ENCODE results near the gene SYNE1.
"Not testable (repeated sequence)": the region's sequence is repeated elsewhere in the genome, so short reads cannot be mapped to it uniquely, and the experiment has no call there.

Gene SYNE1

DNA sequence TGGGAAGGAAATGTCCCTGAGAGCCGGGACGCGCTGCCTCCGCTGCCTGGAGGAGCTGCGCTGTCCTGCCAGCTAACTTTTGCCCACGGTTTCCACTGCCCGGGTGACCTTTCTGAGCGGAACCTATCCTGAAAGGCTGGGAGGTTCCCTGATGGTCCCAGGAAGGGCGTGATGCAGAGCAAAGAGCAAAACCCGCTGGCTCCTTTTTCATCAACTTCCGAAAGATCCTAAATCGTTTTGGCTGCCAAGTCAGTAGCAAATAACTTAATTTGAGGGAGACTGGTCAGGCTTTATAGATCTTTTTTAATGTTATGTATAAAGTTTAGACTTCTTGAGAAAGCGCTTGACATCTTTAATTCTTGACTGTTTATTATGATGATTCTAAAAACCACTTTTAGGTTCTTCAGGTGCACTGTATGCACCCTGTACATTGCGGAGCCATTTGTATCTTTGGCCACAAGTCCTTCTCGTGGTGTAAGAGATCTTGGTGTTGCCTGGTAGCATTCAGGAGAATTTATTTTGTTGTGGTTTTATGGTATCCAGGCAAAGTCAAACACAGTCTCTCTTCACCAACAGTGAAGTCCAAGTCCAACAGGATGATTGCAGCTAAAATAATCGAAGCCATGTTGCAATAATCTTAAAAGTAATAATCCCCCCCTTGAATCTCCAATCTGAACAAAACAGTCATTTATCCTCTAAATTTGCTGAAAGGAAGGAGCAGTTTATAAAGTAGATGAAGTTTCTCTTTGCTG lies at the start of gene SYNE1:
SYNE1 (minus strand) TSS at position 67 of the 752 bp plus-strand sequence. CDS start 9,031 bp downstream, outside the sequence.
- no peak for DNase-seq (ENCODE audit: low read depth in 2 of 2)

DNA sequence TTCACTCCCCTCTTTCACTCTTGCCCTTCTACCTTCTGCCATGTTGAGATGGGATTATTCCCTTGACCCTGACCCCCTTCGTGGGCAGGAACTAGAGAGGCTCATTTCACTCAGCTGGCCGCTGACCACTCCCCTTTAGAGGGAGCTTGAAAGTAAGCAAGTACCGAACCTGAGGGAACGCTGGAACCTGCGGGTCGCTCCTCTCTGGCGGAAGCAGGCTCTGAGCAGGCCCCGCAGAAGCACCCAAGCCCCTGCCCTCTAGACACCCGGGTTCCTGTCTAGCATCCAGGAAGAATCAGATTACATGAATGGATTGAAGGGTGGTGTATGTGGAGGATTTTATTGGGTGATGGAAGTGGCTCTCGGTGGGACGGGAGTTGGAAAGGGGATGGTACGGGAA lies 48.7 kb upstream of the SYNE1 start:
- DNase-seq (ENCODE audit: low read depth in 2 of 2), result no peak

DNA sequence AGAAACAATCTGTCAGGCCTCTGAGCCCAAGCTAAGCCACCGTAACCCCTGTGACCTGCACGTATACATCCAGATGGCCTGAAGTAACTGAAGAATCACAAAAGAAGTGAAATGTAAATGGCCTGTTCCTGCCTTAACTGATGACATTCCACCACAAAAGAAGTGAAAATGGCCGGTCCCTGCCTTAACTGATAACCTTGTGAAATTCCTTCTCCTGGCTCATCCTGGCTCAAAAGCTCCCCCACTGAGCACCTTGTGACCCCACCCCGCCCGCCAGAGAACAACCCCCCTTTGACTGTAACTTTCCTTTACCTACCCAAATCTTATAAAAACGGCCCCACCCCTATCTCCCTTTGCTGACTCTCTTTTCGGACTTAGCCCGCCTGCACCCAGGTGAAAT lies 45.8 kb upstream of the SYNE1 start:
- DNase-seq (ENCODE audit: low read depth in 2 of 2), result not testable (repeated sequence)

GRCh38 chr6:152682141-152682540 lies 45.0 kb upstream of the SYNE1 start:
- DNase-seq (ENCODE audit: low read depth in 2 of 2), result no peak

GRCh38 chr6:152680879-152681517 lies 43.8 kb upstream of the SYNE1 start:
- no peak for DNase-seq (ENCODE audit: low read depth in 2 of 2)

DNA sequence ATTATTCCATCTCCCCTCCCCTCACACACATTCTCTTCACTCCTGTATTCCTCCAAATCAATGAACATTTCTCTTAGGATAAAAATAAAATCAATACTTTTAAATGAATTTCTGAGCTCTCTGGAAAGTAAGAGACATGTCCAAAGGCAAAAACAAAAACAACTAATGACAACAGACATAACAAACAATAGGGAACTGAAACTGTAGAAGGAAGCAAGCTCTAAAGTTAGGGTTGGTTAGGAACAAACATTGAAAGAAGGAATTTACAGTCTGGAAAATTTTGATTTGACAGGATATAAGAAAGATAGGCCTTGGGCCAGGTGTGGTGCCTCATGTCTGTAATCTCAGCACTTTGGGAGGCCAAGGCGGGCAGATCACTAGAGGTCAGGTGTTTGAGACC lies 43.0 kb upstream of the SYNE1 start:
- no peak for DNase-seq (ENCODE audit: low read depth in 2 of 2)

DNA sequence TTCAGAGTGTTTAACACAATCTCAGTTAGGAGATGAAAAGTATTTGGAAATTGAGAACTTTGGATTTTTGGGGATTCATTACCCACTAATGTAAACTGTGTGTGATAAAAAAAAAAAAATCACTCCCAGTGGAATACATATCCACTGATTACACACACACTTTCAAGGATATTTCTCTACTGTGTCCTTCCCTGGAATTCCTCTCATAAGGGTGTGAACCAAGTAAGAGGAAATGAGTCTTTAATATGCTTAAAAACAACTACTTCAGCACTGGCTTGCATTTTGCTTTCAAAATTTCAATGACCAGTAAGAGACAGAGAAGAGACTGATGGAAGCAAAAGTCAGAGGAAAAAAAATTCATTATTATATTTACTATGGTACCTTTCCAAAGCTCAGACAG lies 36.1 kb upstream of the SYNE1 start:
- no peak for DNase-seq (ENCODE audit: low read depth in 2 of 2)

- no peak for DNase-seq (ENCODE audit: low read depth in 2 of 2)
Observed at GRCh38 chr6:152671171-152671570, 34.0 kb upstream of the SYNE1 start.

GRCh38 chr6:152669895-152670294 lies 32.7 kb upstream of the SYNE1 start:
- DNase-seq (ENCODE audit: low read depth in 2 of 2), result no peak

GRCh38 chr6:152661776-152662175 lies 24.6 kb upstream of the SYNE1 start:
- DNase-seq (ENCODE audit: low read depth in 2 of 2), result no peak

DNA sequence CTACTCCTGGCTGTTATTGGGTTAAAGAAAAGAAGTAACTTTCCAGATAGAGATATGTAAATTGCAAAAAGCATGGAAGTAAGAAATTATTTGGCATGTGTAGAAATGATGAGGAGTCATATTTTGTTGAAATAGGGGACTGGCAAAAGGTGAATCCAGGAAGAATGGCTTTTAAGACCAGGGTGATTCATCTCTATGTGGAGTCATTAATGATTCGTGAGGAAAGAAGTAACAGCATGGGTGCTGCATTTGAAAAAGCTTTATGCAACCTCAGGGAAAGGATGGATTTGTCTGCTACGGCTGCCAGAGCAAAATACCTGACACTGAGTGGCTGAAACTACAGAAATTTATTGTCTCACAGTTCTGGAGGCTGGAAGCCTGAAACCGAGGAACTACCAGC lies 14.8 kb upstream of the SYNE1 start:
- no peak for DNase-seq (ENCODE audit: low read depth in 2 of 2)

GRCh38 chr6:152648105-152648504 lies 10.9 kb upstream of the SYNE1 start:
- no peak for DNase-seq (ENCODE audit: low read depth in 2 of 2)

DNA sequence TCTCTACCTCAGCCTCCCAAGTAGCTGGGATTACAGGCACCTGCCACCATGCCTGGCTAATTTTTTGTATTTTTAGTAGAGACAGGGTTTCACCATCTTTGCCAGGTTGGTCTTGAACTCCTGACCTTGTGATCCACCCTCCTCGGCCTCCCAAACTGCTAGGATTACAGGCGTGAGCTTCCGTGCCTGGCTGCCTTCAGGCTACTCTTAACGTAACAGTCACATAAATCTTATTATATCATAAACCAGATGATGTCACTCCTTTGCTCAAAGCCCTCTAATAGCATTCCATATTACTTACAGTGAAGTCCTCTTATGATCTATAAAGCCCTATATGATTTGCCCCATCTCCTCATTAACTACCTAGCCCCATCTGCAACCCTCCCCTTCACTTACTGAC lies 9.6 kb upstream of the SYNE1 start:
- not testable (repeated sequence) for DNase-seq (ENCODE audit: low read depth in 2 of 2)

- DNase-seq (ENCODE audit: low read depth in 2 of 2), result no peak
Observed at GRCh38 chr6:152642578-152643375, 5.6 kb upstream of the SYNE1 start.

GRCh38 chr6:152636609-152637295 lies 410 bp downstream of the SYNE1 start:
- no peak for DNase-seq (ENCODE audit: low read depth in 2 of 2)

DNA sequence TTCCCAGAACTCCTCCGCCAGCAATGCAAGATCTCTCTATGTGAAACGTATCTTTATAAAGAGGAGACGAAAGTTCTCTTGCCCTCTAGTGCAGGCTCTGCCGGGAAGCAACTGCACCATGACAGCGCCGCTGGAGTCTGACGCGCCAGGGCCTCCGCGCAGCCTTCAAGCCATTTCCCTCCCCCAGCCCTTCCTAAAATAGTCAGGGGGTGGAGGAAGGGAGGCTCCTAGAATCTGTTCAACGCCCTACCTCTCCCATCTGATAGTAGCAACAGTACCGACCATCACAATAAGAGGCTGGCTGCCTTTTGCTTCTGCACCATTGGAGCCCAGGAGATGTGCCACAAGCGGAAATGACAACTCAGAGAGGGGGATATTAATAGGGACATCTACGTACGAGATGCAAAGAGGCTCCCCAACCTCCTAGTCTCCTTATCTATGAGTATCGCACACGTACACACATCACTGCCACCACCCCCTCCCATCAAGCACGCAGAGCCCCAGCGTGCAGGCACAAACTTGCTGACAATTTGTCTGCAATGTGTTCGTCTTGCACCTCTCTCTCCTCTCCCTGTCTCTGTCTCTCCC lies 1.0 kb downstream of the SYNE1 start:
- no peak for DNase-seq (ENCODE audit: low read depth in 2 of 2)

DNA sequence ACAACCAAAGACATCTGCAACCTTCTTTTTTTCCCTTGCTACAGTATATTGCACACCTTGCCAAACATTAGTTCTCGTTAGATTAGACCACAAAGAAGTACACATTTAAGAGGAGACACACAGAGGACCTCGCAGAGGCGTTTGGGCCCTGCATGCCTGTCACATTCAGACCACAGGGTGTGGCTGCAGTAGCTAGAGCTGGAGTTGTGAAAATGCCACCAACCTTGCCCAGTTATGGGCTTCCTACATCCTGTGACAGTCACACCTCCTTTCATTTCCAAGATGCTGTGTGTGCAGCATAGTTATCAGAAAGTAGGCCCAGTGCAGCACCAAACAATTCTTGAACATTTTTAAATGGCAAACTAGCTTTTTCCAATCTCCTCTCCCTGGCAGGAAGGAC lies 2.4 kb downstream of the SYNE1 start:
- DNase-seq (ENCODE audit: low read depth in 2 of 2), result no peak

- DNase-seq (ENCODE audit: low read depth in 2 of 2), result no peak
Observed at GRCh38 chr6:152632121-152632782, 4.9 kb downstream of the SYNE1 start.

- DNase-seq (ENCODE audit: low read depth in 2 of 2), result no peak
Observed at GRCh38 chr6:152631376-152631775, 5.8 kb downstream of the SYNE1 start.

DNA sequence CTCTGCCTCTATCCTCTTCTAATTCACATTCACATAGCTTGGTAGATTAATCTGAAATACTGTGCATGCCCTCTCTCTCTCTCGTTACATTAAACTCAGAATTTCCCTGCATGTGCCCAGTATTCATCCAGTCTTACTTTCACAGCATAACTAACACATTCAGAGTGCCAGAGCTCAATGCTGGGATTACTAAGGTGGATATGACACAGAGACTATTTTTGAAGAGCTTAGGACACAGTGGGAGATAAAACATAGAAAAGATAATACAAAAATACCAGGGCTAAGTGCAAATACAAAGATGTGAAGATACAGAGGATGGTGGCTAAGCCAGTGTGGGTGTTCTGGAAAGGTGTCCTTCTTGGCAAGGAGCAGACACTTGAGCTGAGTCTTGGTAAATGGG lies 6.3 kb downstream of the SYNE1 start:
- no peak for DNase-seq (ENCODE audit: low read depth in 2 of 2)

DNA sequence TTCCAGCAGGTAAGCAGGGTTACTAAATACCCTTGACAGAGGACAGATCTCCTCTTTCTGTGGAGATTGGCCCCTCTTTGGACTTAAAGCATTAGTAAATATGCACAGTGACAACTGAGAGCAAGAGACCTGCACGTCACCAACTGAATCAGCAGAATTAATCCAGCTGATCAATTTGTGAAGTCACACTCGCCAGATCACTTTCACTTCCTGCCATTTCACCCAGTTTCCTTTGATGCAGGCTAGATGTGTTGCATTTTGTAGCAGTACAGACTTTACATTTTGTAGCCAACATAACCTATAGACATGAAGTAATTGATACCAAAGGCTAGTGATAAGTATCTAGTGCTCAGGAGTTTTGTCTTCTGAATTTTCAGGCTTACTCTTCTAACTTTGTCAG lies 11.9 kb downstream of the SYNE1 start:
- no peak for DNase-seq (ENCODE audit: low read depth in 2 of 2)

Measured in stimulated activated CD8-positive, alpha-beta memory T cell treated with anti-CD3 and anti-CD28 coated beads, Interleukin-7, amount 100 ng/mL, for 1 hour (primary cell).